Lower lobe of right lung (tissue), 2 donors: Measurements from ENCODE around the gene ST3GAL2. TPM values are rescaled to one million over a fixed set of nuclear protein-coding genes. Genes with fewer than 3 reads are reported as not detected.
"Not testable (repeated sequence)": the region's sequence is repeated elsewhere in the genome, so short reads cannot be mapped to it uniquely, and the experiment has no call there.

Experiments used
- ATAC-seq, 2 donors: fragments of 200-7000 bp; cut with Tn5 transposase; one replicate each; pipeline ENCODE4 v1.9.1; 2020 to 2022; ENCODE audit warnings: mild to moderate bottlenecking in 2 of 2, moderate library complexity in 2 of 2
- DNase-seq: peaks from one replicate; pipeline ENCODE4 v3.0.0-alpha.2; 2020
- H3K27ac ChIP-seq: fragments of 200-600 bp; one replicate; pipeline ENCODE4 v1.8.0; 2022
- H3K27me3 ChIP-seq: fragments of 200-600 bp; one replicate; pipeline ENCODE4 v1.8.0; 2022; ENCODE audit warnings: low read depth
- H3K36me3 ChIP-seq: fragments of 200-600 bp; one replicate; pipeline ENCODE4 v1.8.0; 2022; ENCODE audit warnings: mild to moderate bottlenecking
- H3K4me1 ChIP-seq: fragments of 200-600 bp; one replicate; pipeline ENCODE4 v1.8.0; 2022
- H3K4me3 ChIP-seq: fragments of 200-600 bp; one replicate; pipeline ENCODE4 v1.8.0; 2022; ENCODE audit warnings: mild to moderate bottlenecking
- H3K9me3 ChIP-seq: fragments of 200-600 bp; one replicate; pipeline ENCODE4 v1.8.0; 2022
- CTCF ChIP-seq: fragments of 200-600 bp; IDR thresholded peaks from one replicate; pipeline ENCODE4 v1.8.0; 2022; ENCODE audit warnings: antibody characterized with exemption, mild to moderate bottlenecking
- intact Hi-C: fragments of 100-400 bp; cut with DNase I; formaldehyde crosslinking; loops from one replicate; pipeline ENCODE4 v1.11.0; 2022
- total RNA-seq: library from RNA; stranded (reverse); fragmentation: NEBNext Ultra II Directional; extraction: Animal tissue kit (Norgen Biotek cat#: 25700); gene quantifications from one replicate; pipeline ENCODE4 v1.2.1, GENCODE V29; 2021
- donor health status: DM: no; HTN: yes; CAD: no; lungs with severe emphysema.

Gene ST3GAL2
- total RNA-seq, 1 donor from 2014 or later: 31.8 TPM

DNA sequence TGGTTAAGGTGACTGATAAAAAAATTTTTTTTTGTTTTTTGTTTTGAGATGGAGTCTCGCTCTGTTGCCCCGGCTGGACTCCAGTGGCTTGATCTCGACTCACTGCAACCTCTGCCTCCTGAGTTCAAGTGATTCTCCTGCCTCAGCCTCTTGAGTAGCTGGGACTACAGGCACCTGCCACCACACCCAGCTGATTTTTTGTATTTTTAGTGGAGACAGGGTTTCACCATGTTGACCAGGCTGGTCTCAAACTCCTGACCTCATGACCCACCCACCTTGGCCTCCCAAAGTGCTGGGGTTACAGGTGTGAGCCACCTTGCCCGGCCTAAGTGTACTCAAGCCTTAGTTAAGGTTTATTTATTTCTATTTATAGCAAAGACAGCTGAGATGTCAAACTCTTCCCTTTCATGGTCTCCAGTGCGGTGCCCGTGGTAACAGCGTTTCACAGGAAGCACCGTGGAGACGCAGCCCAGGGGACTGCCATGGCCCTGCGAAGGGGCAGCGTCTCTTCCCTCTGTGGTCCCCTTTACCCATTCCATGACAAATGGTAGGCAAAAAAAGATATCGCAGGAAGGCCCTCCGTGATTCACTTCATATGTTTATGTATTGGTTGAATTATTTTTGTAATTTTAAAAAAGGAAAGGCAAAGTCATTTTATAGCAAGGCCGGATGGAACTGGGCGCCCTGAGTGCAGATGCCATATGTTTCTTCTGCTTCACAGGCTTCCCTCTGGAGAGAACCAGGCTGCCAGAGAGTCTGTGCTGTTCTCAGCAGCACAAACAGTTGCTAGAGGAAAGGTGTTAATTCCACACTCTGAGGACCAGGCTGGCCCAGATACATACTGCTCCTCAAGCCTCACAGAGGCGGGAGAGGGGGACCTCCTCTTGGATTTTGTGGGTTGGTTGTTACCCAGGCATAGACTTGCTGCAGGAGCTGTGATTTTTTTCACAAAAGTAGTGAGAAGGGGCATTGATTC, 63.0 kb downstream of the ST3GAL2 start:
- TF ChIP-seq CTCF: no peak
- no peak overlapping the region for H3K27ac ChIP-seq
- intact Hi-C loops: no loop called here
- DNase-seq (no peak), ATAC-seq (no peak)
- no peaks in the 10 kb centered on the region for H3K27me3 ChIP-seq
- peaks cover 63% of the 10 kb centered on the region for H3K36me3 ChIP-seq
- peaks cover 17% of the 10 kb centered on the region for H3K4me1 ChIP-seq
- no peak overlapping the region for H3K4me3 ChIP-seq
- no peaks in the 10 kb centered on the region for H3K9me3 ChIP-seq

GRCh38 chr16:70374213-70374612, 64.7 kb downstream of the ST3GAL2 start:
- Histone ChIP-seq H3K4me3 (no peak overlapping the region), H3K27me3 (no peaks in the 10 kb centered on the region), H3K27ac (no peak overlapping the region), H3K36me3 (peaks cover 80% of the 10 kb centered on the region), H3K4me1 (peaks cover 4% of the 10 kb centered on the region), H3K9me3 (no peaks in the 10 kb centered on the region)
- ATAC-seq (no peak), DNase-seq (no peak)
- intact Hi-C loops: no loop called here
- no peak for TF ChIP-seq CTCF

- H3K27ac ChIP-seq: no peak overlapping the region
- no peak for ATAC-seq
- peaks cover 86% of the 10 kb centered on the region for H3K36me3 ChIP-seq
- no peak for TF ChIP-seq CTCF
- H3K9me3 ChIP-seq: no peaks in the 10 kb centered on the region
- H3K4me3 ChIP-seq: no peak overlapping the region
- no peak for DNase-seq
- H3K27me3 ChIP-seq: no peaks in the 10 kb centered on the region
- intact Hi-C loops: no loop called here
- no peaks in the 10 kb centered on the region for H3K4me1 ChIP-seq
Observed at GRCh38 chr16:70372921-70373728, 65.8 kb downstream of the ST3GAL2 start.

GRCh38 chr16:70370924-70371323, 68.0 kb downstream of the ST3GAL2 start:
- Histone ChIP-seq H3K9me3 (no peaks in the 10 kb centered on the region), H3K27me3 (no peaks in the 10 kb centered on the region), H3K36me3 (peaks cover 97% of the 10 kb centered on the region), H3K4me1 (no peaks in the 10 kb centered on the region), H3K27ac (no peak overlapping the region), H3K4me3 (no peak overlapping the region)
- ATAC-seq (no peak), DNase-seq (no peak)
- intact Hi-C loops: no loop called here
- no peak for TF ChIP-seq CTCF

DNA sequence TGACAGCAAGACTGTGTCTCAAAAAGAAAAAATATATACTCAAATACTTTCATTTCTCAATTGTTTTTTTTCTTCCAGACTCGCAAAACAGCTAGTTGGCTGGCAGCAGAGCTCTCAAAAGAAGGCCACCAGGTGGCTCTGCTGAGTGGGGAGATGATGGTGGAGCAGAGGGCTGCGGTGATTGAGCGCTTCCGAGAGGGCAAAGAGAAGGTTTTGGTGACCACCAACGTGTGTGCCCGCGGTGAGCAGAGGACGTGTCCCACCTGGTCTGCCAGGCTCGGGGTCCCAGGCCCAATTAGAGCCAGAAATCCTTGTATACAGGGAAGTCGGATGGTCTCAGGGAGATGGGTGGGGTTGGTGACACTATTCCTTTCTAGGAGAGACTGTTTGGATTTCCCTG, 68.8 kb downstream of the ST3GAL2 start:
- H3K9me3 ChIP-seq, H3K4me1 ChIP-seq, H3K27ac ChIP-seq, DNase-seq, H3K4me3 ChIP-seq, H3K27me3 ChIP-seq, intact Hi-C loops: not testable (repeated sequence)
- peak; percentile 56 for TF ChIP-seq CTCF
- H3K36me3 ChIP-seq: peaks cover 97% of the 10 kb centered on the region
- peak; percentile 49 to 60 for ATAC-seq
